Lung (tissue), 12 donors: Measurements from ENCODE around the gene MEX3D. TPM values are rescaled to one million over a fixed set of nuclear protein-coding genes. Genes with fewer than 3 reads are reported as not detected.

Experiments used
- ATAC-seq: fragments of 200-7000 bp; cut with Tn5 transposase; one replicate; pipeline ENCODE4 v1.9.1; 2020; ENCODE audit warnings: moderate number of reproducible peaks; ENCODE audit not compliant: insufficient read depth, low FRiP score
- DNase-seq, 3 donors: peaks; one replicate each; pipeline ENCODE4 v3.0.0-alpha.2; 2013 to 2017
- H3K27ac ChIP-seq, 2 donors: one replicate each; pipeline ENCODE4 v1.5.1; 2013; ENCODE audit warnings: mild to moderate bottlenecking in 2 of 2, moderate library complexity in 2 of 2, control low read depth in 1 of 2, inconsistent platforms in 1 of 2, low read depth in 1 of 2, low read length in 1 of 2
- H3K27me3 ChIP-seq, 3 donors: one replicate each; pipeline ENCODE4 v1.5.1; 2013; ENCODE audit warnings: low read length in 2 of 3; ENCODE audit not compliant: control insufficient read depth in 3 of 3, insufficient read depth in 3 of 3
- H3K36me3 ChIP-seq, 4 donors: one replicate each; pipeline ENCODE4 v1.5.1; 2013; ENCODE audit warnings: low read length in 4 of 4, mild to moderate bottlenecking in 1 of 4, moderate library complexity in 1 of 4; ENCODE audit not compliant: control insufficient read depth in 4 of 4, insufficient read depth in 4 of 4
- H3K4me1 ChIP-seq, 5 donors: one replicate each; pipeline ENCODE4 v1.5.1; 2013; ENCODE audit warnings: low read length in 5 of 5, mild to moderate bottlenecking in 2 of 5, moderate library complexity in 1 of 5; ENCODE audit not compliant: control insufficient read depth in 5 of 5, insufficient read depth in 5 of 5
- H3K4me3 ChIP-seq: one replicate; pipeline ENCODE4 v1.5.1; 2013; ENCODE audit warnings: mild to moderate bottlenecking, control low read depth, moderate library complexity
- H3K9ac ChIP-seq, 2 donors: one replicate each; pipeline ENCODE4 v1.5.1; 2013; ENCODE audit warnings: low read length in 2 of 2, control low read depth in 1 of 2; ENCODE audit not compliant: insufficient read depth in 1 of 2
- H3K9me3 ChIP-seq, 4 donors: one replicate each; pipeline ENCODE4 v1.5.1; 2013; ENCODE audit warnings: low read length in 3 of 4, mild to moderate bottlenecking in 1 of 4, moderate library complexity in 1 of 4; ENCODE audit not compliant: control insufficient read depth in 4 of 4, insufficient read depth in 3 of 4
- CTCF ChIP-seq: IDR thresholded peaks from 2 replicates; pipeline ENCODE4 v1.5.1; 2012; ENCODE audit warnings: mild to moderate bottlenecking; ENCODE audit errors: control extremely low read depth, extremely low read depth
- WGBS, 2 donors: extraction: QIAGEN DNeasy Blood & Tissue Kit; methylation state at CpG; one replicate each; pipeline ENCODE4 v1.1.7; 2013; 5-methylcytosine and 5-hydroxymethylcytosine counted together
- polyA plus RNA-seq, 2 donors: library from polyadenylated mRNA; stranded (reverse); fragments of 200-250 nt; gene quantifications; one replicate each; pipeline ENCODE4 v1.2.1, GENCODE V29; 2013
- total RNA-seq, 2 donors: library from RNA; depleted of rRNA in 1 of 2; stranded (reverse); fragments of >200 nt in 1 of 2; gene quantifications; one replicate each; pipeline ENCODE4 v1.2.1, GENCODE V29; 2014 to 2021
- donor health status: control.
- donor health status: control.
- donor health status: Bipolar disorder and iron deficiency.
- donor health status: healthy.
- donor health status: DM: yes; HTN: yes; CAD: no.

MEX3D gene
- total and polyA plus RNA-seq, 4 donors: 4.8 to 33.9 (median 19.8) TPM

- Histone ChIP-seq H3K27ac (no peak overlapping the region), H3K27me3 (no peaks in the 10 kb centered on the region), H3K4me1 (no peaks in the 10 kb centered on the region), H3K9me3 (no peaks in the 10 kb centered on the region), H3K4me3 (no peak overlapping the region), H3K36me3 (peaks cover 0 to 8% (median 3%) of the 10 kb centered on the region in 4 donors), H3K9ac (no peak overlapping the region)
- no peak for ATAC-seq
- 98% methylated on average over 61 to 66 of the region's 66 CpGs for WGBS, 2 donors
- DNase-seq: no peak
- TF ChIP-seq CTCF: no peak
These were observed 11.6 kb downstream of the MEX3D start for GRCh38 chr19:1556390-1557070.

- DNase-seq: no peak
These were observed 12.4 kb downstream of the MEX3D start for GRCh38 chr19:1555487-1556389.

GRCh38 chr19:1554968-1555367 lies 13.2 kb downstream of the MEX3D start:
- Histone ChIP-seq H3K27ac (no peak overlapping the region), H3K4me3 (no peak overlapping the region), H3K4me1 (no peaks in the 10 kb centered on the region), H3K27me3 (no peaks in the 10 kb centered on the region), H3K36me3 (peaks cover 0 to 8% (median 3%) of the 10 kb centered on the region in 4 donors), H3K9ac (no peak overlapping the region), H3K9me3 (no peaks in the 10 kb centered on the region)
- DNase-seq (no peak), ATAC-seq (no peak)
- WGBS, 2 donors: 92 to 96% methylated on average over 24 of the region's 24 CpGs
- TF ChIP-seq CTCF: no peak

More at GRCh38 chr19:1555487-1556389, 12.4 kb downstream of the MEX3D start:
- Histone ChIP-seq H3K9ac (no peak overlapping the region), H3K9me3 (no peaks in the 10 kb centered on the region), H3K27ac (no peak overlapping the region), H3K36me3 (peaks cover 0 to 8% (median 3%) of the 10 kb centered on the region in 4 donors), H3K27me3 (no peaks in the 10 kb centered on the region), H3K4me3 (no peak overlapping the region), H3K4me1 (no peaks in the 10 kb centered on the region)
- no peak for ATAC-seq
- TF ChIP-seq CTCF: no peak
- 96 to 97% methylated on average over 84 to 121 of the region's 121 CpGs for WGBS, 2 donors
